GM18868 (cell line): ENCODE results near the gene NKX2-1.

Source experiments
- ATAC-seq: cut with Tn5 transposase; IDR thresholded peaks from one replicate; pipeline ENCODE4 v1.9.1; 2021; ENCODE audit warnings: mild to moderate bottlenecking, moderate library complexity; ENCODE audit not compliant: unreplicated experiment

Gene NKX2-1

GRCh38 chr14:36518031-36518585 lies 1.9 kb downstream of the NKX2-1 start:
- no peak for ATAC-seq

GRCh38 chr14:36517242-36518030 lies 2.6 kb downstream of the NKX2-1 start:
- ATAC-seq = no peak

GRCh38 chr14:36516719-36517241 lies 3.3 kb downstream of the NKX2-1 start:
- no peak for ATAC-seq

GRCh38 chr14:36515896-36516718 lies 3.9 kb downstream of the NKX2-1 start:
- ATAC-seq = no peak

- no peak for ATAC-seq
Observed at GRCh38 chr14:36515105-36515593, 4.9 kb downstream of the NKX2-1 start.

- no peak for ATAC-seq
Observed at GRCh38 chr14:36514278-36515104, 5.5 kb downstream of the NKX2-1 start.

- ATAC-seq = no peak
Observed at GRCh38 chr14:36513451-36514277, 6.4 kb downstream of the NKX2-1 start.

GRCh38 chr14:36513012-36513420 lies 7.0 kb downstream of the NKX2-1 start:
- no peak for ATAC-seq

GRCh38 chr14:36512585-36513003 lies 7.4 kb downstream of the NKX2-1 start:
- ATAC-seq = no peak

- no peak for ATAC-seq
Observed at GRCh38 chr14:36511981-36512584, 7.9 kb downstream of the NKX2-1 start.

- no peak for ATAC-seq
Observed at GRCh38 chr14:36510874-36511273, 9.2 kb downstream of the NKX2-1 start.

- ATAC-seq = no peak
Observed at GRCh38 chr14:36510078-36510799, 9.8 kb downstream of the NKX2-1 start.

GRCh38 chr14:36509069-36509917 lies 10.7 kb downstream of the NKX2-1 start:
- no peak for ATAC-seq

- no peak for ATAC-seq
Observed at GRCh38 chr14:36508418-36509068, 11.5 kb downstream of the NKX2-1 start.

- ATAC-seq = no peak
Observed at GRCh38 chr14:36507847-36508417, 12.1 kb downstream of the NKX2-1 start.

GRCh38 chr14:36506732-36507614 lies 13.1 kb downstream of the NKX2-1 start:
- ATAC-seq = no peak
